GM19099 (cell line): Measurements from ENCODE around the gene NIPBL.

ENCODE experiments used
- POLR2A ChIP-seq: IDR thresholded peaks from 3 replicates; pipeline ENCODE4 v1.6.1; 2011; ENCODE audit warnings: low read depth; ENCODE audit not compliant: insufficient read length; ENCODE audit errors: extremely low read depth

Gene NIPBL, protein sequence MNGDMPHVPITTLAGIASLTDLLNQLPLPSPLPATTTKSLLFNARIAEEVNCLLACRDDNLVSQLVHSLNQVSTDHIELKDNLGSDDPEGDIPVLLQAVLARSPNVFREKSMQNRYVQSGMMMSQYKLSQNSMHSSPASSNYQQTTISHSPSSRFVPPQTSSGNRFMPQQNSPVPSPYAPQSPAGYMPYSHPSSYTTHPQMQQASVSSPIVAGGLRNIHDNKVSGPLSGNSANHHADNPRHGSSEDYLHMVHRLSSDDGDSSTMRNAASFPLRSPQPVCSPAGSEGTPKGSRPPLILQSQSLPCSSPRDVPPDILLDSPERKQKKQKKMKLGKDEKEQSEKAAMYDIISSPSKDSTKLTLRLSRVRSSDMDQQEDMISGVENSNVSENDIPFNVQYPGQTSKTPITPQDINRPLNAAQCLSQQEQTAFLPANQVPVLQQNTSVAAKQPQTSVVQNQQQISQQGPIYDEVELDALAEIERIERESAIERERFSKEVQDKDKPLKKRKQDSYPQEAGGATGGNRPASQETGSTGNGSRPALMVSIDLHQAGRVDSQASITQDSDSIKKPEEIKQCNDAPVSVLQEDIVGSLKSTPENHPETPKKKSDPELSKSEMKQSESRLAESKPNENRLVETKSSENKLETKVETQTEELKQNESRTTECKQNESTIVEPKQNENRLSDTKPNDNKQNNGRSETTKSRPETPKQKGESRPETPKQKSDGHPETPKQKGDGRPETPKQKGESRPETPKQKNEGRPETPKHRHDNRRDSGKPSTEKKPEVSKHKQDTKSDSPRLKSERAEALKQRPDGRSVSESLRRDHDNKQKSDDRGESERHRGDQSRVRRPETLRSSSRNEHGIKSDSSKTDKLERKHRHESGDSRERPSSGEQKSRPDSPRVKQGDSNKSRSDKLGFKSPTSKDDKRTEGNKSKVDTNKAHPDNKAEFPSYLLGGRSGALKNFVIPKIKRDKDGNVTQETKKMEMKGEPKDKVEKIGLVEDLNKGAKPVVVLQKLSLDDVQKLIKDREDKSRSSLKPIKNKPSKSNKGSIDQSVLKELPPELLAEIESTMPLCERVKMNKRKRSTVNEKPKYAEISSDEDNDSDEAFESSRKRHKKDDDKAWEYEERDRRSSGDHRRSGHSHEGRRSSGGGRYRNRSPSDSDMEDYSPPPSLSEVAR (N-terminal part only)

DNA sequence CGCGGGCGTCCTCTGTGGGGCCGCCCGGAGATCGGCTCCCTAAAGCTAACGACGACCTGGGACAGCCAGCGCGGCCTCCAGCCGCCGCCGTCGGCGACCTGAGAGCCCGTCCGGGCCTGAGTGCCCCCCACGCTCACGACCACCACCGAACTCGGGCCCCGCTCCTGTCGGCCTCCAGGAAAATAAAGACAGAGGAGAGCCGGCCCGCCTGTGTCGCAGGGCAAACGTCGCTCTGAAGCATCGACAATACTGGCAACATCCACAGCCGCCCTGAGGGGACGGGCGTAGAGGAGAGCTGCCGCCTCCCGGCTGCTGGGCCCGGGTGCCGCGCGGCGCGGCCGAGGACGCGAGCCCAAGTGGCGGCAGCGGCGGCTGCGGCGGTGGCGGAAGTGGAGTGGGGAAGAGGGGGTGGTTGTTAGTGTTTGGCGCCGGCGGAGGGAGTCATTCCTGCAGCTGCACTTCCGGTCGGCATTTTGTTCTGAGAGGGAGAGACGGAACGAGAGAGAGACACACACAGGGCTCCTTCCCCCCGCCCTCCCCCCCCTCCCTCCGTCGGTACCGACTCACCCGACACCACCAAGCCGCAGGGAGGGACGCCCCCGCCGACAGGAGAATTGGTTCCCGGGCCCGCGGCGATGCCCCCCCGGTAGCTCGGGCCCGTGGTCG lies at the start of gene NIPBL:
Gene NIPBL, plus strand, starts transcription at position 471 of the 666 bp plus-strand sequence. CDS start 76,928 bp downstream, outside the sequence.
- TF ChIP-seq POLR2A: peak; percentile 97

DNA sequence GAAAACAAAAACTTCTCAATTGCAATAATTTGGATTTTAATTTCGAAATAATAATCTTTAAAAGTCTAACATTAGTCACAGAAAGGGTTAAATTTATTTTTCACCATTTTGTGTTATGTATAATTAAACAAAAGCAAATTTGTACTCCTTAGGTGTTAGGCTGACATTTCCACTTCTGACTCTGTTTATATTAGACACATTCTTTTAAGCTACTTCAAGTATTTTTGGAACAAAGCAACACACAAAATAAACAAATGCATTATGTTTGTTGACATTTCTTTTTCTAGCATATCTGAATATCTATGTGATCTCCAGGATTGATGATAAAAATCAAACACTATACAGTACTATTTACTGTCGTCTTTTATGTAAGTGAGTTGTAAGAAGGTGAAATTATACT lies 44.3 kb upstream of the NIPBL start:
- TF ChIP-seq POLR2A: no peak

DNA sequence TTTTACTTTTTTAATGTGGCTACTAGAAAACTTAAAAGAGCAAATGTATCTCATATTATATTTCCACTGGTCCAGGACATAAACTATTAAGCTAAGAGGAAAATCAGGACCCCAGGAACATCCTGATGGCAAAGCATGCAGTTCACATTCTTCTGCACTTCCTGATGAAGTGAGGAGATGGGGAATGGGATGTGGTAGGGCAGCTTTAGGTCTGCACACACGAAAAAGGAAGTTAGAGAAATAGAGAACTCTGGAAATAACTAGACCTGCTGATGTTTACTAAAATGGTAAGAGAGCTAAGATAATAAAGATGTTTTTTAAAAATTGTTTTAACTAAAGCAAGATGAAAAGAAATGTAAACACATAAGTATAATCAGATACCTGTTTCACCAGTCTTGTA lies 39.7 kb upstream of the NIPBL start:
- TF ChIP-seq POLR2A: no peak

DNA sequence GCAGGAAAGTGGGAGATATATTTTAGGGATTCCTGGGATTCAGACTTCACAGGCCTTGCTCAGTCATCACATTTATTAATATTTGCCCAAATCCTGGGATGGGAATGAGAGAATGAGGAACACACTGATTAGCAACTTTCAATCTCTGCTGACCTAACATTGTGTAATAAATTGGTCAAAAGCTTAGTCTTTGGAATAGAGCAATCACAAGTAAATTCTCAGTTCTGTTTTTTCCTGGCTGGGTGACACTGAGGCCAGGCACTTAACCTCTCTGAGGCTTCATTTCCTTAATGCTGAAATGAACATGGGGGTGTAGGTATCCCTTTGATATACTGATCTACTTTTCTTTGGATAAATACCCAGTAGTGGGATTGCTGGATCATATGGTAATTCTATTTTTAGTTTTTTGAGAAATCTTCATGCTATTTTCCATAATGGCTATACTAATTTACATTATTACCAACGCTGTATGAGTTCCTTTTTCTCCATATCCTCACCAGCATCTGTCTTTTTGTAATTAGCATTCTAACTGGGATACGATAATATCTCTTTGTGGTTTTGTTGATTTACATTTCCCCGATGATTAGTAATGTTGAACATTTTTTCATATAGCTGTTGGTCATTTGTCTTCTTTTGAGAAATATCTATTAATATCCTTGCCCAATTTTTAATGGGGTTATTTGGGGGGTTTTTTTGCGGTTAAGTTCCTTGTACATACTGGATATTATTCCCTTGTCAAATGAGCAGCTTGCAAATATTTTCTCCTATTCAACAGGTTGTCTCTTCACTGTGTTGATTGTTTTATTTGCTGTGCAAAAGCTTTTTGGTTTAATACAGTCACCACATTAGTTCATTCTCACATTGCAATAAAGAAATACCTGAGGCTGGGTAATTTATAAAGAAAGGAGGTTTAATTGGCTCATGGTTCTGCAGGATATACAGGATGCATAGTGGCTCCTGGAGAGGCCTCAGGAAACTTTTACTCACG lies 36.8 kb upstream of the NIPBL start:
- no peak for TF ChIP-seq POLR2A

DNA sequence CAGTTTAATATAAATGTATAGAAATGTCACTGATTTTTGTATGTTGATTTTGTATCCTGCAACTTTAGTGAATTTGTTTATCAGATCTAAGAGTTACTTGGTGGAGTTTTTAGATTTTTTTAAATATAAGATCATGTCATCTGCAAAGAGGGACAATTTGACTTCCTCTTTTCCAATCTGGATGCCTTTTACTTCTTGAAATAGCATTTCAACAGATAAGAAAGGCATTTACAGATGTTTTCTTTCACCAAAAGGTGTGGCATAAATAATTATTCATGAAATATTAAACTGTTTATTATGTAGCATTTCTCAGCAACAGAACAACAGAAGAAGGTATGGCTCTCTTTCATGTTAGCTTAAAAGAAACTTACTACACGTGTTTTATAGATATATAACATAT lies 34.9 kb upstream of the NIPBL start:
- TF ChIP-seq POLR2A: no peak

DNA sequence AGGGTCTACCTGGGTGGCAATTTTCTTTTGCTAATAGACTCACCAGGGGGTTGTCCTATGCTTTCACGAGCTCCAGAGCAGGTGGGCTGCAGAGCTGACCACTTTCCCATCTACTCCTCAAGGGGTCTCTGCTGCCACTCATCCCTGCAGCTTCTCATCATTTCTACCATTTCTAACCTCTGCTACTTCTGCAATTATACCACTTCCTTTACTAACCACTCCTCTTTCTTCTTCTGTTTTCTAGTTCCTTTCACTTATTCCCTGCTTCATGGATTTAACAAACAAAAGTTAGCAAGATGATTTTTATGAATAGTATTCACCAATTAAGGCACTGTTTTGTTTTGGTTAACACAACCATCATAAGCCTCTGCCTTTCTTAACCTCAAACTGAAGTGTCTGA lies 34.5 kb upstream of the NIPBL start:
- no peak for TF ChIP-seq POLR2A

DNA sequence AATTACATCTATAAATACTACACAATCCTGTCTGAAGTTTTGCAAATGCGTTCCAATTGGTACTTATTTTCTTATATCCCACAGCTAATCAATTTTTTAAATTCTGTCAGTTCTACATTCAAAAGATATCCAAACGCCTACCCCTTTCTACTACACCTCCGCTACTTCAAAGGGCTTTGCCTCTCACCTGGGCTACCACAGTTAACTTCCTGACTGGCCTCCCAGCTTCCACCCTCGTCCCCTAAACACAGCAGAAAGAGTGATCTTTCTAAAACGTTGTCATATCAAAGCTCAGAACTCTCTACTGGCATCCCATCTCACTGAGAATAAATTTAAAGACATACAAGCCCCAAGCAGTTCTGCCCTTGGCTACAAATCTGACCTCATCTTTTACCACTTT lies 32.3 kb upstream of the NIPBL start:
- no peak for TF ChIP-seq POLR2A

DNA sequence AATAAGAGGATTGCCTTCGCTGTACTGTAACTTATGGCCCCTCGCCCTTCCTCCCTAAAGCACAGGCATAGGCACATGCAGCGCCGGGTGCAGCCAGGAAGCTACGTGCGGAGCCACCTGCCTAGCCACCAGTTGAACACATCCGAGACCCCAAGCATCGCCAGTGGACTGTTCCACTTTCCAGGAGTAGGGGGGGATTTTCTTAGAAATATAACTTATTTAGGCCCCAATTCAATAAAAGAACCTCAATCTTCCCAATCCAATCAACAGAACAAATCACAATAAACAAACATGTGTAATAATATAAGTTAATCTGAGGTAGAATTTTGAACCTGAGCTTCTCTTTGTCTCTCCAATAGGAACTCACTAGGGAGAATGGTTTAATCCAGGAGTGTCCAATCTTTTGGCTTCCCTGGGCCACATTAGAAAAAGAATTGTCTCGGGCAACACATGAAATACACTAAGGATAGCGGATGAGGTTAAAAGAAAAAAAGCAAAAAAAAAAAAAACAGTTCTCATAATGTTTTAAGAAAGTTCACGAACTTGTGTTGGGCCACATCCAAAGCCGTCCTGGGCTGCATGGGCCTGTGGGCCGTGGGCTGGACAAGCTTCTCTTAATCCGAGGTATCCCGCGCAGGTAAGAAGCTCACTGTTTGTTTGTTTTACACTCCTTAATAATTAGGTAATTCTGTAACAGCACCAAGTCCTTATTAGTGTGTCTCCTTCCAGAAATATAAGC lies 22.0 kb upstream of the NIPBL start:
- TF ChIP-seq POLR2A: no peak

DNA sequence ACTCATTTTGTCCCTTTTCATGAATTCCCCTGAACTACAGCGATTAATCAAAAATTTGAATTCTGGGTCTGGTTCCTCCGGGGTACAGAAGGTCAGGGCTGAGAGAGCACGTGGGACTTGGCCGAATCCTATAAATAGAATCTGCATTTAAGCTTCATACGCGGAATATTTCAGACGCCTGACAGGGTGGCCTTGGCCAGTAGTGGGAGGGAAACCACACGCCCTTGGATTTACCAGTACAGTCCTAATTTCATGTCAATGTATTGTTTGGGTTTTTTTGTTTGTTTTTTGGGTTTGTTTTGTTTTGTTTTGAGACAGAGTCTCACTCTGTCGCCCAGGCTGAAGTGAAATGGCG lies 21.5 kb upstream of the NIPBL start:
- no peak for TF ChIP-seq POLR2A

DNA sequence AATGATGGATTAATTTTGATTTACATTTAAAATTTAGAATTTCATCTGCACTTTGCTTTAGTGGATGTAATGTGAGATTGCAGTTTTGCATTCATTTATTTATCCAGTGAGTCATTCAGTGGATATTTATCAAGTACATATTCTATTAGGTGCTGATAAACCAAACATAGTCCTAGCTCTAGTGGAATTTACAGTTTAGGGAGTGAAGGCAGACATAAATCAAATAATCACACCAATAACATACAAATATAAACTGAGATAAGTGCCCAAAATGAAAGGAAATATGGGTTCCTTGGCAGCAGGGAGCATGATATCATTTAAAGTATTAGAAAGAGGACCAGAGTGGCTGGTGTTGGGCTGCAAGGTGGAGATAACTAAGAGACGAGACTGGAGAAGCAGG lies 14.7 kb upstream of the NIPBL start:
- no peak for TF ChIP-seq POLR2A

DNA sequence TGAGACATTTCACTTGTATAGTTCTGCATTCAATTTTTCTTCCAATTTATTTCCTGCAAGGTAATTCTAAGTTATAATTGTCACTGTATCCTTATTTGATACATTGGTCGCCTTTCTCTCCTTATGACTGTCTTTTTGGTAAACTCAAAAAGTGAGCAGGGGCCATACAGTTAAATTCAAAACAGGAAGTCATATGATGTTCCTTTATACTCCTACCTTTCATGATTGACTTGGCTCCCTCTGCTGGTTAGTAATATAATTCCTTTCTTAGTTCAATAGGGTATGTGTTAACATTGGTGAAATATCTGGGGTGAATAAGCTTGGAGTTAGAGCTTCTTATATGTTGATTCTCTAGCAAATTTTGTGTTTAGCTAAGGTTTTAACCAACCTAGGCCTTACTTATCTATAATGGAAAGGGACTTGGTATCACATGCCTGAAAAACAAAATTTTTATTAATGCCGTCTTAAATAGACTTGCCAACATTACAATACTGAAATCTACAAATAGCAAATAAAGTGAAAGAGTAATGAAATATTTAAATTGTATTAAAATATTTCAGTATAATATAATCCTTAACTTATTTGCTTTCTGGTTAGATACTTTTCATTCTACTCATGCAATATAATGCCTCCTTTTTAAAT lies 6.0 kb upstream of the NIPBL start:
- no peak for TF ChIP-seq POLR2A

DNA sequence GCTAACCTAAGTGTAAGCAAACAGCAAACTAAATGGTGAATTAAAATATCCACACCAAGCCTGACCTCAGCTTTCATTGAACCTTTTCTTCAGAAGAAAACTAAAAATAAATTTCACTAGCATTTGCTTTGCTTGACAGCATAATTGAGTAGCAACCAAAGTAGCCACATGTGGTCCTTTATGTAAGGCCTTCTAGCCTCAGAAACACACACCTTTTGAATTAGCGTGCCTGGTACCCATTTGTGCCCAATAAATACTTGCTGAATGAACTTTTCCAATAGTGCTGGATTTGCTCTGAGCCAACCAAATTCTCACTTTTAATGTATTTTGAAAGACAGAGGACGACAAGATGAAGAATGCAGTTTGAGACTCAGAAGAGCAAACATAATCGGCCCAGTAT lies 2.1 kb upstream of the NIPBL start:
- no peak for TF ChIP-seq POLR2A
